ENCODE measurements around the gene CEP68.

Gene CEP68

GRCh38 chr2:65133626-65134025 lies 77.4 kb downstream of the CEP68 start:
- no peak for DNase-seq

DNA sequence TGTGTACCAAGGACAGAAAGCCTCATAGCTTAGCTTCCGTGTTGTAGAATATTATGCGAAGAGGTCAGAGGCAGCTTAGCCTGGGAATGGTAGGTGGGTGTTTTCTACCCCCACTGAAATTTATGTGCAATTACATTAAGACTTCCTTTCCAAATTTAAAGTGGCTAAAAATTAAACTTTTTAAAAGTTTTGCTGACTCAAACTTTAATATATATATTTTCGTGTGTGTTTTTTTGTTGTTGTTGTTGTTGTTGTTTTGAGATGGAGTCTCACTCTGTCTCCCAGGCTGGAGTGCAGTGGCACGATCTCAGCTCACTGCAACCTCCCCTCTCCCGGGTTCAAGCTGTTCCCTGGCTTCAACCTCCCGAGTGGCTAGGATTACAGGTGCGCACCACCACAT lies 77.9 kb downstream of the CEP68 start:
- no peak for DNase-seq

DNA sequence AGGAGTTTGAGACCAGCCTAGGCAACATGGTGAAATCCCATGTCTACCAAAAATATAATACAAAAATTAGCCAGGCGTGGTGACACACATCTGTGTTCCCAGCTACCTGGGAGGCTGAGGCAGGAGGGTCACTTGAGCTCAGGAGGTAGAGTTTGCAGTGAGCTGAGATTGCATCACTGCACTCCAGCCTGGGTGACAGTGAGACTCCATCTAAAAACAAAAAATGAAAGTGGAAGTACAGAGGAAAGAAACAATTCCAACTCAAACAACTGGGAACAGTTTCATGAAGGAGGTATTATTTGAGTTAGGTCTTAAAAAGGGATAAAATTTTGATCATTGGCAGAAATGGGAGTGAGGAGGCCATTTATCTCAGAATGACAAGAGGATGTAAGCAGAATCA lies 80.0 kb downstream of the CEP68 start:
- no peak for DNase-seq
